Effector CD8-positive, alpha-beta T cell (primary cell): ENCODE data around the gene GTF3C2.

ENCODE experiments used
- DNase-seq: peaks from one replicate; lab custom pipeline; 2025; lab: John Stamatoyannopoulos, UW

Gene GTF3C2

GRCh38 chr2:27296481-27296880, 60.1 kb downstream of the GTF3C2 start:
- no peak for DNase-seq

GRCh38 chr2:27294928-27295327, 61.6 kb downstream of the GTF3C2 start:
- DNase-seq: no peak

GRCh38 chr2:27291865-27292264, 64.7 kb downstream of the GTF3C2 start:
- DNase-seq: no peak

GRCh38 chr2:27290549-27290948, 66.0 kb downstream of the GTF3C2 start:
- DNase-seq: no peak

GRCh38 chr2:27288610-27289009, 68.0 kb downstream of the GTF3C2 start:
- DNase-seq: no peak

- no peak for DNase-seq
Observed at GRCh38 chr2:27285481-27285880, 71.1 kb downstream of the GTF3C2 start.

GRCh38 chr2:27284996-27285395, 71.6 kb downstream of the GTF3C2 start:
- DNase-seq: no peak

- no peak for DNase-seq
Observed at GRCh38 chr2:27282892-27283291, 73.7 kb downstream of the GTF3C2 start.

GRCh38 chr2:27281855-27282559, 74.6 kb downstream of the GTF3C2 start, which contains the start of gene TRIM54:
Gene TRIM54, plus strand, starts transcription at chr2:27282429. Its CDS starts 303 bp downstream, at chr2:27282732.
- DNase-seq: no peak

GRCh38 chr2:27281442-27281841, 75.1 kb downstream of the GTF3C2 start:
- no peak for DNase-seq

GRCh38 chr2:27280826-27281225, 75.7 kb downstream of the GTF3C2 start:
- no peak for DNase-seq

GRCh38 chr2:27278010-27278409, 78.6 kb downstream of the GTF3C2 start:
- no peak for DNase-seq
